Transverse colon (tissue), 4 donors: ENCODE results near the gene CAT.

ENCODE experiments used
- CTCF ChIP-seq, 5 experiments: fragments of 200-600 bp in 3 of 5; fragments of 450-650 bp in 2 of 5; sonication (generic) in 3 of 5; IDR thresholded peaks; 1 replicate in 2 of 5; 2 replicates in 3 of 5; pipeline ENCODE4 v1.5.1; 2016 to 2017; ENCODE audit warnings: antibody characterized with exemption in 5 of 5, inconsistent platforms in 3 of 5, mild to moderate bottlenecking in 2 of 5, moderate library complexity in 1 of 5
- POLR2AphosphoS5 ChIP-seq, 3 donors: sonication (generic); formaldehyde crosslinking; IDR thresholded peaks; one replicate each; pipeline ENCODE4 v1.6.1; 2016; ENCODE audit warnings: antibody characterized with exemption in 3 of 3

DNA sequence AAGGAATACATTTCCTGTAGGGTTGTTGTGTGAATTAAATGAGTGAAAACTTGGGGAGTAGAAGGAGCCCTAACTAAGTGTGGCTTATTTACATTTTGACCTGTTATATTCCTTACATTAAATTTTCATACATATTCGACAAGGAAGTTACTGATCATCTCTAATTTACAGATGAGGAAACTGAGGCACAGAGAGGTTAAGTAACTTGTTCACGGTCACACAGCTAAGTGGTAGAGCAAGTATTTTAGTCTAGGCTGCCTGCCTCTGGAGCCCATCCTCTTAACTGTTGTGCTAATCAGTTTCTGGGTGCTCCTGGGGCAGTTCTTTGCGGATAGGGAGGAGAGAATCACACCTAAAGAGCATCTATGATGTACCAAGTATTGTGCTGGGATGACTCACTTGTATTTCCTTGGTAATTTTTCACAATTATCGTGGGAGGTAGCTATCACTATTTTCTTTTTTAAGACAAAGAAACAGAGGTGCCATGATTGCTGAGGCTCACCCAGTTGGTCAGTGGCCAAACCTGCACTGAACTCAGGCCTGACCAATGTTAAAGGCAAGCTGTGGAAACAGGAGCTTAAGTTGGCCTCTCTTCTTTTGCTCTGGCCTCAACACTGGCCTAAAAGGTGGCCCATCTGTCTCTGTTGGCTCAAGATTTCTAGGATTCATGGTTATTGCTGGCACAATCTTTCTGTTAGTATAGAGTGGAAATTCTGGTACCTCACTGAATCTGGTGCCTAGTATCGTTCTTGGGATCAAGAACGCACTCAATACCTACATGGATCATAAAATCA lies 77.7 kb downstream of the CAT start:
- TF ChIP-seq CTCF (IDR thresholded peaks at IDR 0.05) (no peak), POLR2AphosphoS5 (IDR thresholded peaks at IDR 0.05) (no peak)
